ENCODE results near the gene LAMC3. TPM values are rescaled to one million over a fixed set of nuclear protein-coding genes. Genes with fewer than 3 reads are reported as not detected.

Gene LAMC3
- total and polyA plus RNA-seq, 9 of the 15 experiments (the other 6 are each of a cell fraction or from before 2014, with no cell fraction given), result 0.10 TPM; not detected in 8

GRCh38 chr9:131036529-131037334, 27.8 kb downstream of the LAMC3 start:
- in situ Hi-C loops (cut with MboI), result loop anchor here (10.0 kb wide), 1 partner anchor 332 kb away; no protein-coding TSS in a partner anchor
- Histone ChIP-seq H3K27ac (ENCODE audit: extremely low read depth, low read depth, low read length) (no peak overlapping the region), H3K79me2 (ENCODE audit: control insufficient read depth, insufficient read depth, low read length) (no peaks in the 10 kb centered on the region), H3K36me3 (ENCODE audit: control insufficient read depth, insufficient read depth, low read length) (no peaks in the 10 kb centered on the region), H3K27me3 (ENCODE audit: control insufficient read depth in 2 of 2, insufficient read depth in 2 of 2, low read length in 2 of 2) (peaks cover 88 to 98% of the 10 kb centered on the region in 2 experiments), H3K4me3 (no peak overlapping the region), H3K4me1 (replicated peaks in 1 of 2; ENCODE audit: control insufficient read depth in 2 of 2, insufficient read depth in 2 of 2, low read length in 2 of 2) (peaks cover 0 to 33% of the 10 kb centered on the region in 2 experiments; a peak in 2 of 5 replicates), H3K9me3 (replicated peaks; ENCODE audit: control insufficient read depth, insufficient read depth, low read depth, low read length) (0 out of 2 replicates have a peak, but pooled peaks cover 2% of the 10 kb centered on the region), H3K9me1 (ENCODE audit: control insufficient read depth, insufficient read depth, low read length) (peaks cover 18% of the 10 kb centered on the region), H3K4me2 (ENCODE audit: insufficient read depth, low read length) (no peak overlapping the region), H4K20me1 (replicated peaks; ENCODE audit: control insufficient read depth, insufficient read depth, low read length) (peaks cover 66% of the 10 kb centered on the region), H3K9ac (ENCODE audit: insufficient read depth in 1 of 2, low read depth in 2 of 2, low read length in 2 of 2) (peak overlapping the region in 1 of 2 experiments; percentile 39; a peak in 1 of 4 replicates), H2AFZ (ENCODE audit: low read depth, low read length) (no peak overlapping the region)
- DNase-seq (ENCODE audit: extremely low read depth in 1 of 4, low spot score in 3 of 4), result peak in 2 of 4 experiments; percentile 60 to 62
- WGBS (ENCODE audit: insufficient coverage, low coverage, missing lambda C conversion rate), result 1% methylated on average over 17 of the region's 17 CpGs
- POLR2A ChIA-PET, result interaction anchor here (0.6 to 99.3 kb wide), 16 partner anchors 10 to 144 kb away, joined by 3 to 3336 read pairs (median 5); partner anchors contain the start of genes AIF1L and NUP214
- peak; percentile 21 for ATAC-seq
- intact Hi-C loops (cut with micrococcal nuclease), result no loop called here
- no peak for FAIRE-seq
- CTCF ChIA-PET (ENCODE audit: low intra/inter-chr PET ratio), result interaction anchor here (2.1 kb wide), 1 partner anchor 10 kb away, joined by 4 read pairs; no protein-coding TSS in a partner anchor
- TF ChIP-seq ZNF12 (CRISPR knock-in tag; IDR thresholded peaks at IDR 0.05) (no peak), ZNF121 (CRISPR knock-in tag; conservative IDR thresholded peaks at IDR 0.05) (no peak), ADNP (tag; IDR thresholded peaks at IDR 0.05) (no peak), FOXA3 (CRISPR knock-in tag; conservative IDR thresholded peaks at IDR 0.05 in 1 of 2, IDR thresholded peaks at IDR 0.05 in 1 of 2) (no peak), KAT7 (CRISPR knock-in tag; IDR thresholded peaks at IDR 0.05; ENCODE audit: borderline replicate concordance) (no peak), ZNF444 (CRISPR knock-in tag; IDR thresholded peaks at IDR 0.05) (no peak), PYGO2 (tag; IDR thresholded peaks at IDR 0.05) (no peak), SNIP1 (IDR thresholded peaks at IDR 0.05; ENCODE audit: low read depth) (no peak), HMGN3 (IDR thresholded peaks at IDR 0.05; ENCODE audit: borderline replicate concordance, extremely low read depth, insufficient read length, low read depth, low read length) (no peak)
- TF ChIP-seq, protein P1, sequence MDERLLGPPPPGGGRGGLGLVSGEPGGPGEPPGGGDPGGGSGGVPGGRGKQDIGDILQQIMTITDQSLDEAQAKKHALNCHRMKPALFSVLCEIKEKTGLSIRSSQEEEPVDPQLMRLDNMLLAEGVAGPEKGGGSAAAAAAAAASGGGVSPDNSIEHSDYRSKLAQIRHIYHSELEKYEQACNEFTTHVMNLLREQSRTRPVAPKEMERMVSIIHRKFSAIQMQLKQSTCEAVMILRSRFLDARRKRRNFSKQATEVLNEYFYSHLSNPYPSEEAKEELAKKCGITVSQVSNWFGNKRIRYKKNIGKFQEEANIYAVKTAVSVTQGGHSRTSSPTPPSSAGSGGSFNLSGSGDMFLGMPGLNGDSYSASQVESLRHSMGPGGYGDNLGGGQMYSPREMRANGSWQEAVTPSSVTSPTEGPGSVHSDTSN (CRISPR knock-in tag; IDR thresholded peaks at IDR 0.05; ENCODE audit: low read depth), result no peak
- TF ChIP-seq, protein P1 (tag; conservative IDR thresholded peaks at IDR 0.05; ENCODE audit: low read depth), result no peak
- no TSS peak for BruUV-seq (replicated peaks)

Data from K562 (cell line).